Brain microvascular endothelial cell (primary cell): ENCODE measurements around the gene WDR47.

Experiments used
- DNase-seq: peaks from one replicate; pipeline ENCODE4 v3.0.0-alpha.2; 2020
- H3K27ac ChIP-seq: fragments of 250-450 bp; sonication (Bioruptor Pico); 2 replicates; pipeline ENCODE4 v1.5.1; 2020; ENCODE audit warnings: mild to moderate bottlenecking, moderate library complexity
- H3K27me3 ChIP-seq: fragments of 250-450 bp; sonication (Bioruptor Pico); replicated peaks from 2 replicates; pipeline ENCODE4 v1.5.1; 2020; ENCODE audit warnings: mild to moderate bottlenecking
- H3K36me3 ChIP-seq: fragments of 250-450 bp; sonication (Bioruptor Pico); replicated peaks from 2 replicates; pipeline ENCODE4 v1.5.1; 2020; ENCODE audit warnings: mild to moderate bottlenecking
- H3K4me3 ChIP-seq: 2 replicates; pipeline ENCODE4 v1.5.1; 2011; ENCODE audit warnings: low read depth, mild to moderate bottlenecking, control low read depth, low read length, moderate library complexity
- CTCF ChIP-seq: IDR thresholded peaks from 2 replicates; pipeline ENCODE4 v1.5.1; 2011; ENCODE audit warnings: low read depth, mild to moderate bottlenecking, moderate library complexity, low read length, control low read depth, inconsistent platforms; ENCODE audit errors: missing control alignments
- in situ Hi-C: cut with HindIII; loops from 2 replicates; pipeline ENCODE4 v1.10.0; 2017; ENCODE audit warnings: low sequenced_read_pairs, low pct_ligation_motif_present

WDR47 gene

GRCh38 chr1:109084563-109085517, 42.9 kb upstream of the WDR47 start:
- TF ChIP-seq CTCF, result no peak
- in situ Hi-C loops, result no loop called here
- H3K36me3 ChIP-seq, result no peaks in the 10 kb centered on the region

DNA sequence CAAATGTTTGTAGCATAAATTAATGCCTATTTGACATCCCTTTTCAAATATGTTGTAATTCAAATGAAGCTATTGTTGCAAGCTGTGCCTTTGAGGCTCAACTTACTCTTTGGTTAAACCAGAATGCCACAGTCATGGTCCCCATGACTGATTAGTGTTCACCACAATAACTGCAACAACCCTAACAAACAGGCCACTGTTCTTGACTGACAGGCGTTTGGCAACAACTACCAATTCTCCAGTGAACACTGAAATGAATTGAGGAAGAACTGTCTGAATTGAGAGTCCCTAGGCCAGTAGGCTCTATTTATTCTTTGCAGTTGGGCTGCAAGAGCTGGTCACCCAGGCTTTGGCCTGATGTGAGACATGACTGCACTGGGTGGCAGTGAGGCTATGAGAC, 42.0 kb upstream of the WDR47 start:
- no peak overlapping the region for H3K27ac ChIP-seq
- no peak for DNase-seq
- no peaks in the 10 kb centered on the region for H3K27me3 ChIP-seq
- no peaks in the 10 kb centered on the region for H3K36me3 ChIP-seq
- in situ Hi-C loops, result no loop called here
- no peak for TF ChIP-seq CTCF
- H3K4me3 ChIP-seq, result no peak overlapping the region

More at GRCh38 chr1:109084563-109085517, 42.9 kb upstream of the WDR47 start:
- DNase-seq, result peak; percentile 49
- H3K27ac ChIP-seq, result no peak overlapping the region
- H3K4me3 ChIP-seq, result no peak overlapping the region
- H3K27me3 ChIP-seq, result no peaks in the 10 kb centered on the region

DNA sequence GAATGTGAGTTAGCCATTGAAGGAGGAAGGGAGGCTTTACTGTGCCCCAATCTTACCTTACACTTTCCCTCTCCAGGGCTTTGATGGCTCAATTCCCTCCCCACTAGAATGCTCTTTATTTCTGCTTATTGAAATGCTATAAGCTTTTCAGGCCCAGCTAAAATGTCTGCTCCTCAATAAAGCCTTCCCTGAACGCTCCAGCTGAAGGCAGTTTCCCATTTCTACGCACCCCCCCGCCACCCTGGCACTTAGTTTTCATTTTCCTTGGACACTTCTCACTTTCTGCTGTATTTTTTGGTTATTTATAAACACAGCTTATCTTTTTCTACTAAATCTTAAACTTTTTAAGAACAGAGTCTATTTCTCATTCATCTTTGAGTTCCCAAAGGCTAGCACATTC, 41.6 kb upstream of the WDR47 start:
- Histone ChIP-seq H3K36me3 (no peaks in the 10 kb centered on the region), H3K27me3 (no peaks in the 10 kb centered on the region), H3K4me3 (no peak overlapping the region), H3K27ac (no peak overlapping the region)
- in situ Hi-C loops, result no loop called here
- no peak for DNase-seq
- no peak for TF ChIP-seq CTCF

- in situ Hi-C loops, result no loop called here
- TF ChIP-seq CTCF, result no peak
- Histone ChIP-seq H3K27ac (no peak overlapping the region), H3K36me3 (no peaks in the 10 kb centered on the region), H3K27me3 (no peaks in the 10 kb centered on the region), H3K4me3 (no peak overlapping the region)
- DNase-seq, result no peak
Measured at GRCh38 chr1:109080441-109081082, 38.7 kb upstream of the WDR47 start.

- H3K27ac ChIP-seq, result no peak overlapping the region
- no peaks in the 10 kb centered on the region for H3K36me3 ChIP-seq
- no peak for TF ChIP-seq CTCF
- no peak for DNase-seq
- no peak overlapping the region for H3K4me3 ChIP-seq
- in situ Hi-C loops, result no loop called here
- H3K27me3 ChIP-seq, result no peaks in the 10 kb centered on the region
Measured at GRCh38 chr1:109079240-109079622, 37.3 kb upstream of the WDR47 start.
